Measurements from ENCODE around the gene VASP.

GRCh38 chr19:45457776-45458175 is 49.5 kb upstream of the VASP start:
- TF ChIP-seq MYBL2 (CRISPR knock-in tag; IDR thresholded peaks at IDR 0.05) (no peak), ATF2 (CRISPR knock-in tag; IDR thresholded peaks at IDR 0.05; ENCODE audit: borderline replicate concordance, low read depth) (no peak), CTCF (IDR thresholded peaks at IDR 0.05) (no peak), MAX (CRISPR knock-in tag; IDR thresholded peaks at IDR 0.05) (no peak), E2F4 (CRISPR knock-in tag; IDR thresholded peaks at IDR 0.05; ENCODE audit: borderline replicate concordance, low read depth) (no peak), ATF1 (CRISPR knock-in tag; IDR thresholded peaks at IDR 0.05) (no peak), FOXJ3 (CRISPR knock-in tag; IDR thresholded peaks at IDR 0.05; ENCODE audit: borderline replicate concordance) (no peak), JUN (CRISPR knock-in tag; IDR thresholded peaks at IDR 0.05) (no peak), IRF2 (CRISPR knock-in tag; IDR thresholded peaks at IDR 0.05; ENCODE audit: borderline replicate concordance, low read depth) (no peak), ATF3 (CRISPR knock-in tag; conservative IDR thresholded peaks at IDR 0.05) (no peak), ZNF138 (CRISPR knock-in tag; conservative IDR thresholded peaks at IDR 0.05) (no peak), IRF1 (CRISPR knock-in tag; IDR thresholded peaks at IDR 0.05) (no peak), SP1 (CRISPR knock-in tag; conservative IDR thresholded peaks at IDR 0.05) (no peak), ZNF121 (CRISPR knock-in tag; IDR thresholded peaks at IDR 0.05) (no peak)

All from WTC11 (cell line).